OCI-LY1 (cell line): ENCODE data around the gene CD226.

ENCODE experiments used
- EZH2 ChIP-seq: fragments of 200-600 bp; sonication (generic), shearing (Covaris generic); IDR thresholded peaks from 2 replicates; pipeline ENCODE4 v1.8.0; 2017; ENCODE audit warnings: borderline replicate concordance, mixed run types, mild to moderate bottlenecking, antibody characterized with exemption, low read length, moderate library complexity, mixed read lengths
- TF ChIP-seq, protein P1 (sequence below): fragments of 200-600 bp; sonication (generic), shearing (Covaris generic); IDR thresholded peaks from 2 replicates; pipeline ENCODE4 v1.5.1; 2017; ENCODE audit warnings: mild to moderate bottlenecking, antibody characterized with exemption, low read length, moderate library complexity, mixed read lengths

DNA sequence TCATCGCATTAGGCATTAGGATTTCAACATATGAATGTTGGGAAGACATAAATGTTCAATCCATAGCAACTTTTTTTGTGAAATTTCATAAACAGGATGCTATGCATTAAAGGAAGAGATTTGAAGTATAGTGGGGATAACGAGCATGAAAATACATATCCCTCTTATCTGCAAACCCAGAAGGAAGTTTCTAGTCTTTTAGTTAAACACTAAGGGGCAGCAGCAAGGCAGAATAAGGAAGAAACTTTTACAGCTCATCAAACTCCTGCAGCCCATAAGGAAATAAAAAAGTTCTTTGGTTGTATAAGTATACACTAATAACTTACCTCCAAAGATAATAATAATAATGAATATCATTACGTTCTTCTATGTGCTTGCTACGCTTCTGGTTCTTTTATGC lies 81.5 kb downstream of the CD226 start:
- TF ChIP-seq, protein P1, sequence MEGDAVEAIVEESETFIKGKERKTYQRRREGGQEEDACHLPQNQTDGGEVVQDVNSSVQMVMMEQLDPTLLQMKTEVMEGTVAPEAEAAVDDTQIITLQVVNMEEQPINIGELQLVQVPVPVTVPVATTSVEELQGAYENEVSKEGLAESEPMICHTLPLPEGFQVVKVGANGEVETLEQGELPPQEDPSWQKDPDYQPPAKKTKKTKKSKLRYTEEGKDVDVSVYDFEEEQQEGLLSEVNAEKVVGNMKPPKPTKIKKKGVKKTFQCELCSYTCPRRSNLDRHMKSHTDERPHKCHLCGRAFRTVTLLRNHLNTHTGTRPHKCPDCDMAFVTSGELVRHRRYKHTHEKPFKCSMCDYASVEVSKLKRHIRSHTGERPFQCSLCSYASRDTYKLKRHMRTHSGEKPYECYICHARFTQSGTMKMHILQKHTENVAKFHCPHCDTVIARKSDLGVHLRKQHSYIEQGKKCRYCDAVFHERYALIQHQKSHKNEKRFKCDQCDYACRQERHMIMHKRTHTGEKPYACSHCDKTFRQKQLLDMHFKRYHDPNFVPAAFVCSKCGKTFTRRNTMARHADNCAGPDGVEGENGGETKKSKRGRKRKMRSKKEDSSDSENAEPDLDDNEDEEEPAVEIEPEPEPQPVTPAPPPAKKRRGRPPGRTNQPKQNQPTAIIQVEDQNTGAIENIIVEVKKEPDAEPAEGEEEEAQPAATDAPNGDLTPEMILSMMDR, result no peak
- no peak for TF ChIP-seq EZH2
